DND-41 (cell line): ENCODE data around the gene POLRMT.

Experiments used
- ATAC-seq: fragments of 200-7000 bp; cut with Tn5 transposase; 3 replicates; pipeline ENCODE4 v1.9.1; 2021; ENCODE audit warnings: low read depth; ENCODE audit not compliant: insufficient read depth
- DNase-seq: peaks from one replicate; pipeline ENCODE4 v3.0.0-alpha.2; 2020
- H2AFZ ChIP-seq: 2 replicates; pipeline ENCODE4 v1.6.0; 2012; ENCODE audit warnings: low read depth, low read length
- H3K27ac ChIP-seq: 2 replicates; pipeline ENCODE4 v1.5.1; 2012; ENCODE audit warnings: low read length, inconsistent platforms
- H3K27me3 ChIP-seq: fragments of 200-600 bp; sonication (generic); 2 replicates; pipeline ENCODE4 v1.6.0; 2012; ENCODE audit warnings: low read length, mild to moderate bottlenecking, inconsistent platforms; ENCODE audit not compliant: insufficient read depth, poor library complexity
- H3K36me3 ChIP-seq: 2 replicates; pipeline ENCODE4 v1.5.1; 2012; ENCODE audit warnings: low read length, inconsistent platforms; ENCODE audit not compliant: insufficient read depth
- H3K4me1 ChIP-seq: 2 replicates; pipeline ENCODE4 v1.5.1; 2012; ENCODE audit warnings: mild to moderate bottlenecking, low read length; ENCODE audit not compliant: insufficient read depth
- H3K4me2 ChIP-seq: 2 replicates; pipeline ENCODE4 v1.6.0; 2012; ENCODE audit warnings: mild to moderate bottlenecking, moderate library complexity, low read length, inconsistent platforms; ENCODE audit not compliant: insufficient read depth
- H3K4me3 ChIP-seq, 2 experiments: fragments of 200-600 bp in 1 of 2; shearing (Covaris generic) in 1 of 2; 2 replicates each; pipeline ENCODE4 v1.5.1; 2012 to 2016; ENCODE audit warnings: inconsistent platforms in 2 of 2, low read length in 2 of 2, mild to moderate bottlenecking in 2 of 2, low read depth in 1 of 2, moderate library complexity in 1 of 2
- H3K79me2 ChIP-seq: 2 replicates; pipeline ENCODE4 v1.6.0; 2012; ENCODE audit warnings: low read length, inconsistent platforms; ENCODE audit not compliant: insufficient read depth
- H3K9ac ChIP-seq: 2 replicates; pipeline ENCODE4 v1.6.0; 2012; ENCODE audit warnings: low read depth, mild to moderate bottlenecking, inconsistent platforms, low read length, moderate library complexity
- H3K9me3 ChIP-seq: 2 replicates; pipeline ENCODE4 v1.5.1; 2012; ENCODE audit warnings: low read length, moderate library complexity, mild to moderate bottlenecking, inconsistent platforms; ENCODE audit not compliant: insufficient read depth, severe bottlenecking
- H4K20me1 ChIP-seq: 2 replicates; pipeline ENCODE4 v1.6.0; 2012; ENCODE audit warnings: low read length; ENCODE audit not compliant: insufficient read depth
- EZH2 ChIP-seq: IDR thresholded peaks from 3 replicates; pipeline ENCODE4 v1.6.1; 2012; ENCODE audit warnings: borderline replicate concordance, low read depth, mild to moderate bottlenecking, moderate library complexity, low read length, inconsistent platforms; ENCODE audit not compliant: severe bottlenecking
- TF ChIP-seq, protein P1 (sequence below): IDR thresholded peaks from 2 replicates; pipeline ENCODE4 v1.5.1; 2012; ENCODE audit warnings: borderline replicate concordance, low read length, moderate library complexity, mild to moderate bottlenecking; ENCODE audit not compliant: poor library complexity, severe bottlenecking; ENCODE audit errors: extremely low read depth

Gene POLRMT

DNA sequence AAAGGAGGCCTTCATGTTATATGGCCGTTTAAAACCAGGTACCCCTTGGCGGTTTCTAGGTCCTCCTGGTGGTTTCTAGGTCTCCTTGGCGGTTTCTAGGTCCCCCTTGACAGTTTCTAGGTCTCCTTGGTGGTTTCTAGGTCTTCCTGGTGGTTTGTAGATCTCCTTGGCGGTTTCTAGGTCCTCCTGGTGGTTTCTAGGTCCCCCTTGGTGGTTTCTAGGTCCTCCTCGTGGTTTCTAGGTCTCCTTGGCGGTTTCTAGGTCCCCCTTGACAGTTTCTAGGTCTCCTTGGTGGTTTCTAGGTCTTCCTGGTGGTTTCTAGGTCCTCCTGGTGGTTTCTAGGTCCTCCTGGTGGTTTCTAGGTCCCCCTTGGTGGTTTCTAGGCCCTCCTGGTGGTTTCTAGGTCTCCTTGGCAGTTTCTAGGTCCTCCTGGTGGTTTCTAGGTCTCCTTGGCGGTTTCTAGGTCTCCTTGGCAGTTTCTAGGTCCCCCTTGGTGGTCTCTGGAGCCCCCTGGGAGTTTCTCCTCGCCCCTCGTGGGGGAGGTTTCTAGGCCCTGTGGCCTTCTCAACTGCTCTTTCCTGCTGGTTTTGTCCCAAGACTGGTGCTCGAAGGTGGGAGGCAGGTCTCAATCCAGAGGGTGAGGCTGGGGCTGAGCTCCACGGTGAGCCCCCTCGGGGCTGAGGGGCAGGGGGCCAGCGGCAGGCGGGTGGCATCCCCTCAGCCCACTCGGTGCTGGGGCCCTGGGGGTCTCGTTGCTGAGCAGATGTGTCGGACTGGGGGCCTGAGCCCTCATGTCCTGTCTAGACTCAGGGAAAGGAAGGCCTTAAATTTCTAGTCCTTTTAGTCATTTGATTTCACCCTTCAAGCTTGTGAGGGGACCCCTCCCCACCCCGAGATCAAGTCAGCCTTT lies 35.7 kb downstream of the POLRMT start:
- Histone ChIP-seq H3K4me2 (no peak overlapping the region), H3K9me3 (no peaks in the 10 kb centered on the region), H3K27me3 (no peaks in the 10 kb centered on the region), H2AFZ (no peak overlapping the region), H3K27ac (no peak overlapping the region), H3K9ac (no peak overlapping the region), H3K79me2 (no peaks in the 10 kb centered on the region), H3K4me3 (no peak overlapping the region), H4K20me1 (0 out of 2 replicates have a peak, but pooled peaks cover 8% of the 10 kb centered on the region), H3K4me1 (no peaks in the 10 kb centered on the region), H3K36me3 (no peaks in the 10 kb centered on the region)
- peak; percentile 40 for DNase-seq
- no peak for ATAC-seq
- no peak for TF ChIP-seq EZH2
- TF ChIP-seq, protein P1, sequence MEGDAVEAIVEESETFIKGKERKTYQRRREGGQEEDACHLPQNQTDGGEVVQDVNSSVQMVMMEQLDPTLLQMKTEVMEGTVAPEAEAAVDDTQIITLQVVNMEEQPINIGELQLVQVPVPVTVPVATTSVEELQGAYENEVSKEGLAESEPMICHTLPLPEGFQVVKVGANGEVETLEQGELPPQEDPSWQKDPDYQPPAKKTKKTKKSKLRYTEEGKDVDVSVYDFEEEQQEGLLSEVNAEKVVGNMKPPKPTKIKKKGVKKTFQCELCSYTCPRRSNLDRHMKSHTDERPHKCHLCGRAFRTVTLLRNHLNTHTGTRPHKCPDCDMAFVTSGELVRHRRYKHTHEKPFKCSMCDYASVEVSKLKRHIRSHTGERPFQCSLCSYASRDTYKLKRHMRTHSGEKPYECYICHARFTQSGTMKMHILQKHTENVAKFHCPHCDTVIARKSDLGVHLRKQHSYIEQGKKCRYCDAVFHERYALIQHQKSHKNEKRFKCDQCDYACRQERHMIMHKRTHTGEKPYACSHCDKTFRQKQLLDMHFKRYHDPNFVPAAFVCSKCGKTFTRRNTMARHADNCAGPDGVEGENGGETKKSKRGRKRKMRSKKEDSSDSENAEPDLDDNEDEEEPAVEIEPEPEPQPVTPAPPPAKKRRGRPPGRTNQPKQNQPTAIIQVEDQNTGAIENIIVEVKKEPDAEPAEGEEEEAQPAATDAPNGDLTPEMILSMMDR = no peak

DNA sequence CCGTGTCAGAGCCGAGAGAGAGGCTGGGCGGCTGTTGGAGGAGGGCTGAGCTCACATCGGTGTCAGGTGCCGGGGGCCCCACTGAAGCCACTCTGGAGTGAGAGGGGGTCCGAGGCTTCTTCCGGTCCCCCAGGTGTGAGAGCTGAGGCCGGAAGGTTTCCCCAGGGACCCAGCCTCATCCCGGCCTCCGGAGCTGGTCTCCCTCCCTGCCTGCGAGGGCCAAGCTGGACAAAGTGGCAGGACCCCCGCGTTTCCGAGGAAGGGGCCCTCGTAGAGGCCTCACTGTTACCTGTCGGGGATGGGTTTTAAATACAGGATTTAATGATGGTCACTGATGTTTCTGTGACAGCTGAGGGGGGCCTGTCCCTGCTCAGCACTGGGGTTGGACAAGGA lies 37.1 kb downstream of the POLRMT start:
- Histone ChIP-seq H3K4me1 (no peaks in the 10 kb centered on the region), H3K79me2 (no peaks in the 10 kb centered on the region), H4K20me1 (peaks cover 10% of the 10 kb centered on the region; the same call in 1 of the 2 replicates), H3K27ac (no peak overlapping the region), H3K9me3 (no peaks in the 10 kb centered on the region), H2AFZ (no peak overlapping the region), H3K36me3 (no peaks in the 10 kb centered on the region), H3K4me3 (no peak overlapping the region), H3K9ac (no peak overlapping the region), H3K27me3 (no peaks in the 10 kb centered on the region), H3K4me2 (no peak overlapping the region)
- no peak for ATAC-seq
- DNase-seq = no peak
- TF ChIP-seq EZH2 = no peak
- TF ChIP-seq, protein P1 = no peak

DNA sequence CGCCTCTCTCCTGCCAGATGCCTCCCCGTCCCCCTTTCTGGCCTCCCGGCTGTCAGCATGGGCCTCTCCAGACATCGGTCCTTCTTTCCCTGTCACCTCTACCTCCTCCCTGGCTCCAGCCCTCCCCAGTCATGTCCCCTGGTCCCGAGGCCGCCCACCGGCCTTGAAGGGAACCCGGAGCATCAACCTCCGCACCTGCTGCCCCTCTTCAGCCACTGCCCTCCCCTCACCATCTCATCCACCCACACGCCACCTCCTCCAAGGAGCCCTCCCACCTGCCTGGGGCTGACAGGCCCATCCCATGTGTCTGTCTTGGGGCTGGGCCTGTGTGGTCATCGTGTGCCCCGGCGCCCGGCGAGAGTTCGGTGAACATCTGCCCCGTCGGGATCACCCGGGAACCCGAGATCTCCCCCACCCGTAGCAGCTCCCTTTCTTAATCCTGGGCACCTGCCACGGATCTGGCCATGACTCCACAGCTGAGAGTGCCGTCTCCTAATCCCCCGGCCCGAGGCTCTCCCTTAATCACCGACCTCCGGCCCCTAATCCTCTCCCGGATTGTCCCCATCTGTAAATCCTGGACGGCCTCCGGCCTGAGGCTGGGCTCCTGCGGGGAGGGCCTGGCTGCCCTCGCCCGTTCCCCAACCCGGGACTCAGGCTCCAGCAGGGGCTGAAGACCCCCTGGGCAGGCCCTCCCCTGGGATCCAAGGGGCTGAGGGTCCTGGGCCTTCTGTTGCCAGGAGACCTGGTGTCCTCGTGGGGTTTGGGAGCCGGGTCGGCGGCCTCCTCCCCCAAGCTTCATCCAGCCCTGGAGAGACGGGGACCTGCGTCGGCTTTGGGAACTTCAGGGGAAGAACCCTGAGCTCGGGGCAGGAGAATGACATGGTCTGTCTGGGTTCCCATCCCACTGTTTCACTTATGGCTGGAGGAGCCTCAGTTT lies 37.7 kb downstream of the POLRMT start:
- Histone ChIP-seq H3K36me3 (no peaks in the 10 kb centered on the region), H3K4me3 (no peak overlapping the region), H3K27me3 (no peaks in the 10 kb centered on the region), H2AFZ (no peak overlapping the region), H3K4me1 (no peaks in the 10 kb centered on the region), H4K20me1 (peaks cover 10% of the 10 kb centered on the region; the same call in 1 of the 2 replicates), H3K27ac (no peak overlapping the region), H3K4me2 (no peak overlapping the region), H3K9ac (no peak overlapping the region), H3K79me2 (no peaks in the 10 kb centered on the region), H3K9me3 (no peaks in the 10 kb centered on the region)
- DNase-seq = no peak
- no peak for ATAC-seq
- TF ChIP-seq, protein P1 = no peak
- no peak for TF ChIP-seq EZH2
